Measurements from ENCODE around the gene FAM110A.

DNA sequence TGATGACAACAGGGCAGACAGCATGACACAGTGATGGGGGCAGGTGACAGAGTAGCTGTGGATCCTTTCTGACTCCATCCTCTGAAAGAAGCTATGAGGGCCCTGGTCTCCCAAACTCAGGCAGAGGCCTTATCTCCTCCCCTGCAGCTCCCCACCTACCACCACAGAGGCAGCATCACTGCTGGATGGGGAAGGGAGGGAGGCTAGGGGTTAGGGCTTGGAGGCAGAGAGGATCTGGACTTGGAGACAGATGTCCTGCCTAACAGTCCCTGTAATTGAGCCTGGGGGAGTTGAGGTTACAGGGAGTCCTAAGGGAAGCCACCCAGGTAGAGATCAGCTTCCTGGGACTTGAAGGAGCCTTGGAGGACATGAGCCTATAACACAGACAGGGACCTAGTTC lies 37.9 kb downstream of the FAM110A start:
- no peak for TF ChIP-seq RAD21 (IDR thresholded peaks at IDR 0.05; ENCODE audit: low read depth)
- no peak for TF ChIP-seq EGR1 (IDR thresholded peaks at IDR 0.05)
- TF ChIP-seq, protein P1, sequence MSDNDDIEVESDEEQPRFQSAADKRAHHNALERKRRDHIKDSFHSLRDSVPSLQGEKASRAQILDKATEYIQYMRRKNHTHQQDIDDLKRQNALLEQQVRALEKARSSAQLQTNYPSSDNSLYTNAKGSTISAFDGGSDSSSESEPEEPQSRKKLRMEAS (IDR thresholded peaks at IDR 0.05) = no peak
- TF ChIP-seq, protein P2, sequence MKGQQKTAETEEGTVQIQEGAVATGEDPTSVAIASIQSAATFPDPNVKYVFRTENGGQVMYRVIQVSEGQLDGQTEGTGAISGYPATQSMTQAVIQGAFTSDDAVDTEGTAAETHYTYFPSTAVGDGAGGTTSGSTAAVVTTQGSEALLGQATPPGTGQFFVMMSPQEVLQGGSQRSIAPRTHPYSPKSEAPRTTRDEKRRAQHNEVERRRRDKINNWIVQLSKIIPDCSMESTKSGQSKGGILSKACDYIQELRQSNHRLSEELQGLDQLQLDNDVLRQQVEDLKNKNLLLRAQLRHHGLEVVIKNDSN (IDR thresholded peaks at IDR 0.05) = no peak
- TF ChIP-seq EP300 (IDR thresholded peaks at IDR 0.05; ENCODE audit: borderline replicate concordance) = no peak
- no peak for TF ChIP-seq CREB1 (IDR thresholded peaks at IDR 0.05; ENCODE audit: low read depth)
- TF ChIP-seq, protein P3, sequence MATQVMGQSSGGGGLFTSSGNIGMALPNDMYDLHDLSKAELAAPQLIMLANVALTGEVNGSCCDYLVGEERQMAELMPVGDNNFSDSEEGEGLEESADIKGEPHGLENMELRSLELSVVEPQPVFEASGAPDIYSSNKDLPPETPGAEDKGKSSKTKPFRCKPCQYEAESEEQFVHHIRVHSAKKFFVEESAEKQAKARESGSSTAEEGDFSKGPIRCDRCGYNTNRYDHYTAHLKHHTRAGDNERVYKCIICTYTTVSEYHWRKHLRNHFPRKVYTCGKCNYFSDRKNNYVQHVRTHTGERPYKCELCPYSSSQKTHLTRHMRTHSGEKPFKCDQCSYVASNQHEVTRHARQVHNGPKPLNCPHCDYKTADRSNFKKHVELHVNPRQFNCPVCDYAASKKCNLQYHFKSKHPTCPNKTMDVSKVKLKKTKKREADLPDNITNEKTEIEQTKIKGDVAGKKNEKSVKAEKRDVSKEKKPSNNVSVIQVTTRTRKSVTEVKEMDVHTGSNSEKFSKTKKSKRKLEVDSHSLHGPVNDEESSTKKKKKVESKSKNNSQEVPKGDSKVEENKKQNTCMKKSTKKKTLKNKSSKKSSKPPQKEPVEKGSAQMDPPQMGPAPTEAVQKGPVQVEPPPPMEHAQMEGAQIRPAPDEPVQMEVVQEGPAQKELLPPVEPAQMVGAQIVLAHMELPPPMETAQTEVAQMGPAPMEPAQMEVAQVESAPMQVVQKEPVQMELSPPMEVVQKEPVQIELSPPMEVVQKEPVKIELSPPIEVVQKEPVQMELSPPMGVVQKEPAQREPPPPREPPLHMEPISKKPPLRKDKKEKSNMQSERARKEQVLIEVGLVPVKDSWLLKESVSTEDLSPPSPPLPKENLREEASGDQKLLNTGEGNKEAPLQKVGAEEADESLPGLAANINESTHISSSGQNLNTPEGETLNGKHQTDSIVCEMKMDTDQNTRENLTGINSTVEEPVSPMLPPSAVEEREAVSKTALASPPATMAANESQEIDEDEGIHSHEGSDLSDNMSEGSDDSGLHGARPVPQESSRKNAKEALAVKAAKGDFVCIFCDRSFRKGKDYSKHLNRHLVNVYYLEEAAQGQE (IDR thresholded peaks at IDR 0.05; ENCODE audit: low read depth) = no peak
- no peak for TF ChIP-seq FOXM1 (IDR thresholded peaks at IDR 0.05; ENCODE audit: borderline replicate concordance, low read depth)
